ENCODE measurements around the gene EVPL. TPM values are rescaled to one million over a fixed set of nuclear protein-coding genes. Genes with fewer than 3 reads are reported as not detected.

EVPL gene
- total and polyA plus RNA-seq, 2 of the 13 experiments (the other 11 are each of a cell fraction or from before 2014, with no cell fraction given), result 2.1 to 8.2 TPM

- no peak for TF ChIP-seq ZBED4 (CRISPR knock-in tag; IDR thresholded peaks at IDR 0.05; ENCODE audit: borderline replicate concordance)
- TF ChIP-seq ZC3H13 (CRISPR knock-in tag; IDR thresholded peaks at IDR 0.05), result 0 out of 2 replicates have a peak, but pooled peaks have one; percentile 18
- no peak for TF ChIP-seq ZNF251 (CRISPR knock-in tag; IDR thresholded peaks at IDR 0.05)
- TF ChIP-seq SMARCE1 (IDR thresholded peaks at IDR 0.05; ENCODE audit: borderline replicate concordance), result no peak
- 0 out of 2 replicates have a peak, but pooled peaks have one; percentile 11 for TF ChIP-seq ZBTB4 (CRISPR knock-in tag; IDR thresholded peaks at IDR 0.05; ENCODE audit: borderline replicate concordance)
- no peak for TF ChIP-seq TARDBP (CRISPR knock-in tag; IDR thresholded peaks at IDR 0.05)
- no peak for TF ChIP-seq ZFP37 (CRISPR knock-in tag; IDR thresholded peaks at IDR 0.05; ENCODE audit: borderline replicate concordance)
- TF ChIP-seq STAT5B (CRISPR knock-in tag; IDR thresholded peaks at IDR 0.05), result no peak
- no peak for TF ChIP-seq BCLAF1 (IDR thresholded peaks at IDR 0.05)
- TF ChIP-seq RARA (CRISPR knock-in tag; IDR thresholded peaks at IDR 0.05), result no peak
Observed at GRCh38 chr17:76009447-76009846, 17.7 kb downstream of the EVPL start (continued).

Data from HepG2 (cell line).